Panc1 (cell line): Measurements from ENCODE around the gene UGT1A6.

ENCODE experiments used
- TCF7L2 ChIP-seq: IDR thresholded peaks from 2 replicates; pipeline ENCODE4 v1.6.1; 2011; ENCODE audit warnings: mild to moderate bottlenecking, low read depth, low read length, inconsistent platforms
- TF ChIP-seq, protein P1 (sequence below): fragments of 450-650 bp; IDR thresholded peaks from 2 replicates; pipeline ENCODE4 v1.5.1; 2017; ENCODE audit warnings: mild to moderate bottlenecking

GRCh38 chr2:233668605-233669260 lies 24.0 kb upstream of the UGT1A6 start:
- TF ChIP-seq TCF7L2: no peak
- TF ChIP-seq, protein P1, sequence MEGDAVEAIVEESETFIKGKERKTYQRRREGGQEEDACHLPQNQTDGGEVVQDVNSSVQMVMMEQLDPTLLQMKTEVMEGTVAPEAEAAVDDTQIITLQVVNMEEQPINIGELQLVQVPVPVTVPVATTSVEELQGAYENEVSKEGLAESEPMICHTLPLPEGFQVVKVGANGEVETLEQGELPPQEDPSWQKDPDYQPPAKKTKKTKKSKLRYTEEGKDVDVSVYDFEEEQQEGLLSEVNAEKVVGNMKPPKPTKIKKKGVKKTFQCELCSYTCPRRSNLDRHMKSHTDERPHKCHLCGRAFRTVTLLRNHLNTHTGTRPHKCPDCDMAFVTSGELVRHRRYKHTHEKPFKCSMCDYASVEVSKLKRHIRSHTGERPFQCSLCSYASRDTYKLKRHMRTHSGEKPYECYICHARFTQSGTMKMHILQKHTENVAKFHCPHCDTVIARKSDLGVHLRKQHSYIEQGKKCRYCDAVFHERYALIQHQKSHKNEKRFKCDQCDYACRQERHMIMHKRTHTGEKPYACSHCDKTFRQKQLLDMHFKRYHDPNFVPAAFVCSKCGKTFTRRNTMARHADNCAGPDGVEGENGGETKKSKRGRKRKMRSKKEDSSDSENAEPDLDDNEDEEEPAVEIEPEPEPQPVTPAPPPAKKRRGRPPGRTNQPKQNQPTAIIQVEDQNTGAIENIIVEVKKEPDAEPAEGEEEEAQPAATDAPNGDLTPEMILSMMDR: no peak
